DOHH2 (cell line): Measurements from ENCODE around the gene CALHM3.

ENCODE experiments used
- EZH2phosphoT487 ChIP-seq: fragments of 200-600 bp; sonication (generic); IDR thresholded peaks from 2 replicates; pipeline ENCODE4 v1.6.1; 2017; ENCODE audit warnings: borderline replicate concordance, mild to moderate bottlenecking, antibody characterized with exemption, low read length, moderate library complexity, mixed read lengths
- TF ChIP-seq, protein P1 (sequence below): fragments of 200-600 bp; sonication (generic); IDR thresholded peaks from one replicate; pipeline ENCODE4 v1.5.1; 2014; ENCODE audit warnings: antibody characterized with exemption, mild to moderate bottlenecking, low read depth, low read length; ENCODE audit not compliant: poor library complexity, severe bottlenecking

DNA sequence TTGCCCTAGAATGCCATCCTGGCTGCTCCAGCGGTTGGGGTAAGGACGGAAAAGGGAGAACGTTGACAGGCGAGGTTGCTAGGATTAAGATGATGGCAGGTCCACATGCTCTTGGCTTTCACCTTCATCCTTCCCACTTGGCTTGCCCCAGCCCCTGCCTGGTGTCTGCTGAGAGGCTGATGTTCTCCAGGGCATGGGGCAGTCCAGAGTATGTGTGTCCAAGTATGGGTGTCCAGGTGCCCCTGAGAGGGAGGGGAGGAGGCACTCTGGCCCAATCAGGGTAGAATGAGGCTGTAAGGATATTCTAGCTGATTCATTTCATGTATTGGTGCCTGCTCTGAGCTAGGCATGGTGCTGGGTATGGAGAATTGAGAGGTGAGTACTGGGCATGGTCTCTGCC lies 27.0 kb upstream of the CALHM3 start:
- TF ChIP-seq, protein P1, sequence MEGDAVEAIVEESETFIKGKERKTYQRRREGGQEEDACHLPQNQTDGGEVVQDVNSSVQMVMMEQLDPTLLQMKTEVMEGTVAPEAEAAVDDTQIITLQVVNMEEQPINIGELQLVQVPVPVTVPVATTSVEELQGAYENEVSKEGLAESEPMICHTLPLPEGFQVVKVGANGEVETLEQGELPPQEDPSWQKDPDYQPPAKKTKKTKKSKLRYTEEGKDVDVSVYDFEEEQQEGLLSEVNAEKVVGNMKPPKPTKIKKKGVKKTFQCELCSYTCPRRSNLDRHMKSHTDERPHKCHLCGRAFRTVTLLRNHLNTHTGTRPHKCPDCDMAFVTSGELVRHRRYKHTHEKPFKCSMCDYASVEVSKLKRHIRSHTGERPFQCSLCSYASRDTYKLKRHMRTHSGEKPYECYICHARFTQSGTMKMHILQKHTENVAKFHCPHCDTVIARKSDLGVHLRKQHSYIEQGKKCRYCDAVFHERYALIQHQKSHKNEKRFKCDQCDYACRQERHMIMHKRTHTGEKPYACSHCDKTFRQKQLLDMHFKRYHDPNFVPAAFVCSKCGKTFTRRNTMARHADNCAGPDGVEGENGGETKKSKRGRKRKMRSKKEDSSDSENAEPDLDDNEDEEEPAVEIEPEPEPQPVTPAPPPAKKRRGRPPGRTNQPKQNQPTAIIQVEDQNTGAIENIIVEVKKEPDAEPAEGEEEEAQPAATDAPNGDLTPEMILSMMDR: no peak
- no peak for TF ChIP-seq EZH2phosphoT487
